Right kidney (tissue), 1 donor: ENCODE data around the gene NPM1.
A peak's percentile ranks its signal among the peaks of the same experiment; 100 is the strongest.
"Not testable (repeated sequence)": the region's sequence is repeated elsewhere in the genome, so short reads cannot be mapped to it uniquely, and the experiment has no call there.

Experiments used
- DNase-seq: peaks from one replicate; pipeline ENCODE4 v3.0.0-alpha.2; 2016

NPM1 gene

GRCh38 chr5:171409164-171410136 is 21.8 kb downstream of the NPM1 start:
- no peak for DNase-seq

DNA sequence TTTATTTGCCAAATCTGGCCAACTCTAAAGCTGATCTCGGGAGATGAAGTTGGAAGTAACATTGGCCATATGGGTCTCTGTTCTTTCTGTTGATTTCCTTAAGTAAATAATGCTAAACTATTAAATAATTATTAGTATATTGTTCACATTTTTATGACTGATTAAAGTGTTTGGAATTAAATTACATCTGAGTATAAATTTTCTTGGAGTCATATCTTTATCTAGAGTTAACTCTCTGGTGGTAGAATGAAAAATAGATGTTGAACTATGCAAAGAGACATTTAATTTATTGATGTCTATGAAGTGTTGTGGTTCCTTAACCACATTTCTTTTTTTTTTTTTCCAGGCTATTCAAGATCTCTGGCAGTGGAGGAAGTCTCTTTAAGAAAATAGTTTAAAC is 22.5 kb downstream of the NPM1 start:
- DNase-seq, result no peak

DNA sequence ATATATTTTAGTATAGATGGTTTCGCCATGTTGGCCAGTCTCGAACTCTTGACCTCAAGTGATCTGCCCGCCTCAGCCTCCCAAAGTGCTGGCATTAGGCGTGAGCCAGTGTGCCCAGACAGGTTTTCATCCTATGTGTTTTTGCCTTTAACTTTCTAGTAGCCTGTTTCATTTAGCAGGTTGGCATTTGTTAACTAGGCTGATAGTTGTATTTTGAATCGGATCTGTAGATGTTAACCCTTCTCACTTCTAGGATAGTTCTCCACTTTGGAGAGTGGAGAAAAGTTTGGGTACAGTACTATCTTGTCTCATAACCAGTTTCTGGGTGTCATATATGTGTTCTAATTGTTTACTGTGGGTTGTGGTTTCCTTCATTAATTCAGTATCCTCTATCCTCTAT is 24.5 kb downstream of the NPM1 start:
- DNase-seq, result no peak

- no peak for DNase-seq
Observed at GRCh38 chr5:171413153-171413910, 25.7 kb downstream of the NPM1 start.

- not testable (repeated sequence) for DNase-seq
Observed at GRCh38 chr5:171413993-171414392, 26.3 kb downstream of the NPM1 start.

- no peak for DNase-seq
Observed at GRCh38 chr5:171415115-171415730, 27.6 kb downstream of the NPM1 start.

GRCh38 chr5:171416160-171417049 is 28.8 kb downstream of the NPM1 start:
- no peak for DNase-seq

DNA sequence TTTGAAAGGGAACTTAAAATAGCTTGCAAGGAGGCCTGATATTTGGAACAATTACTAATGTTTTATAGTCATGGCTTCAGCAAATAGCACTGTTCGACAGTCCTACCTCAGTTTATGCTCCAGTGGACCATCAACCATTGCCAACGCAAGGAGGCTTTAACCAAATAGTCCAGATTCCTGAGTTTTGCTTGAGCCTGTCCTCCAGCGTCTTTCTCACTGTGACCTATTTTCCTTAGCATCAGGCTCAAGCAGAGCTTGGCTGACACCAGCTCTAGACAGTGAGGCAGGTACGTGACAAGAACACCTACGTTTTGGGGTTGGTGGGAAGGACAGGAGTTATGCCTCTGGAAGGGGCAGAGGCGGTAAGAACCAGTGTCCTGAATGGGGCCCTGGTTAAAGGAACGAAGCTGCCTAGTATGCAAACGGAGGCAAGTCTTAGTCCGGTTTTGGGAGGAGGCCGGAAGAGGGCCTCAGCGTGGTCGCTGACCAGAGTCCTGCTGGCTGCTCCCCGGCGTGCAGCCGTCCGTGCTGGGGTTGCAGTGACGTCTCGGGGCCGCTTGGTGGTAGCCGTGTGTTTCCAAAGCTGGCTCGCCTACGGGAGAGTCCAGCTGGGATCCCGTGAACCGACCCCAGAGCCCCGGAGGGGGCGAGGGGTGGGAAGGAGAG is 30.8 kb downstream of the NPM1 start:
- DNase-seq, result peak; percentile 85

GRCh38 chr5:171418982-171419687 is 31.5 kb downstream of the NPM1 start, which contains the start of gene FGF18:
FGF18 (plus strand) TSS chr5:171419647; CDS start chr5:171420200, 553 bp downstream.
- DNase-seq, result peak; percentile 87

- DNase-seq, result peak; percentile 72
Observed at GRCh38 chr5:171419688-171420430, 32.2 kb downstream of the NPM1 start.

DNA sequence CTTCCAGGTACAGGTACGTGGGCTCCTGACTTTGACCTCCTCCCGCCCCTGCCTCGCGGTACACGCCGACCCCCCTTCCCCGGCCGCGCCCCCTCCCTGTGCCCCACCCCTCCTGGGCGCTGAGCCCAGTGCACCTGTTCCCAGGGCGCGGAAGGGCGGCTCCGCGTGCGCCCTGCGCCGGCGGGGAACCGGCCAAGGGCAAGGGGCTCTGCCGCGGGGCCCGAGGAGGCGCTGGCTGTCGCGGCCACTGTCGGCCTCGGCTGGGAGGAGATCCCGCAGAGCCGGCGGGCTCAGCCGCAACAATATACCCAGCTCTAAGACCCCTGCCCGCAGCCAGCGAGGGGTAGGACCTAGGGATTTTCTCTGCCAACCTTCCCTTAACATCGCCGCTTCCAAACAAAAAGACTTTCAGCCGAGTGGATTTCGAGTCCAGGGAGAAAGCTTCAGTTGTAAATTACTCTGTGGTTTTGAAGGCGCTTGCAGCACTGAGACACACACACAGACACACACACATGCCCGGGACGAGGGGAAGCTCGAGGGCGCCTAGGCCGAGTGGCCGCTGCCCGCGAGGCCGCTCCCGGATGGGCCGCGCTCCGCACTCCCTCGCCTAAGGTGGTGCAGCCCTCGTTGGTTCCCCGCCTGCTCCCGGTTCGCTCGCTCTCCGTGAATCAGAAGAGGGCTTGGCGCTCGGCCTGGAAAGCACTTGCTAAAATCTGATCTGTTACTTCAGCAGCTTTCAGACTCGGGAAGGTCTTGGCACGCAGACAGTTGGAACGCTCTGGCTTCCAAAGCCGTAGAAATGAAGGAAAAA is 33.0 kb downstream of the NPM1 start:
- peak; percentile 73 for DNase-seq

DNA sequence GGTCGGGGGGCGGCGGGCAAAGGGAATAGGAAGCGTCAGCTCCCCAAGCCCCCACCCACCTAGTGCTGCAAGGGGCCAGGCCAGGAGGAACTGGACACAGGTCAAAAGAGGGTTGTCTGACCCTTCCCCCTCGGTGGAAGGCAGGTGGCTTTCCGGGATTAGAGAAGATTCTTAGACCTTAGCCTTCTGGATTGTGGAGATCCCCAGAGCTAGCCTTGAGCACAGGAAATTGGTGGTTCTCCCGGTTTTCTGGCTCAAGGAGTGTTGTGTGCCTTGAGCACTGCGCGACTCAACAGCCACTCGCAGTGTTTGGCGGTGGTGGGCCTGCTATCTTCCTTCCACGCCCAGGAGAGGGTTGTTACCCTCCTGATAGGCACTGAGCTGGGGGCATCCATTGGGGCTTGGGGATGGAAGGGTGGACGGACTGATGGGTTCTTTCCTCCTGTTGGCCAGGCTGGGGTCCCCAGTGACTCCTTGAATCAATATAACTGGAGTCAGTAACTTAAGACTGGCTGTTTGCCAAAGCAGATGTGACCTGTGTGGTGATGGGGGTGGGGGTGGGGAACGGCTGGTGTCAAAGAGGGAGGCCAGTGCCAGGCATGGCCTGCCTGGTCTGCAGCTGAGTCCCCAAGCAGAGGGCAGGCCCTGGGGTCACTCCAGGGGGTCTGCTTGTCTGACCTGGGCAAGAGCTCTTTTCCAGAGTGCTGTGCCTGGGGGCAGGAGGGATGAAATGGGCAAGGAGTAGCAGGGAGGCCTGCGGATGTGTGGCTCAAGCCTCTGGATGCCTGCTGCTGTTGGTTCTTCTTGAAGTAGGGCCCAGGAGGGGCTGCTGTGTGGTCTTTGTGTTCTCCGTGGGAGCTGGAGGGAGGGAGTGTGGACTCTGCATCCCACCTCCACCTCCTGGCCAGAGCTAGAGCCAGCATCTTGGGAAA is 33.9 kb downstream of the NPM1 start:
- no peak for DNase-seq

GRCh38 chr5:171422495-171422894 is 34.8 kb downstream of the NPM1 start:
- DNase-seq, result no peak

GRCh38 chr5:171422902-171423663 is 35.4 kb downstream of the NPM1 start:
- peak; percentile 49 for DNase-seq

DNA sequence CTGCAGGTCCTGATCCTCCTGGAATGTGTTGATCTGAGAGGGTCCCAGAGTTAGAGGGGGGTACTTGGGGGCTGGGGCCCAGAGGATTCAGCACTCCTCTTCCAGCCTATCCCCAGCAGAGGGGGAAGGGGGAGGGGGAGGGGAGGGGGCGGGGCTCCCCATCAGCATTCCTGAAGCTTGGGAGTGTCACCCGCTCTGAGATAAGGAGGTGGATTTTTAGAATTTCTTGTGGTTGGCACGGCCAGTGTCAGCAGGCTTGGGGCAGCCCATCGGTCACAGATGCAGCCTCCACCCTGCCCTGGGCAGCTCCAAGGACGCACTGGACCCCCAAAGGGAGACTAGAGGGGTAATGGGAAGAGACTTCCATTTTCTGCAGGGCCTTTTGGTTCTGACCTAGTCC is 37.1 kb downstream of the NPM1 start:
- DNase-seq, result no peak

DNA sequence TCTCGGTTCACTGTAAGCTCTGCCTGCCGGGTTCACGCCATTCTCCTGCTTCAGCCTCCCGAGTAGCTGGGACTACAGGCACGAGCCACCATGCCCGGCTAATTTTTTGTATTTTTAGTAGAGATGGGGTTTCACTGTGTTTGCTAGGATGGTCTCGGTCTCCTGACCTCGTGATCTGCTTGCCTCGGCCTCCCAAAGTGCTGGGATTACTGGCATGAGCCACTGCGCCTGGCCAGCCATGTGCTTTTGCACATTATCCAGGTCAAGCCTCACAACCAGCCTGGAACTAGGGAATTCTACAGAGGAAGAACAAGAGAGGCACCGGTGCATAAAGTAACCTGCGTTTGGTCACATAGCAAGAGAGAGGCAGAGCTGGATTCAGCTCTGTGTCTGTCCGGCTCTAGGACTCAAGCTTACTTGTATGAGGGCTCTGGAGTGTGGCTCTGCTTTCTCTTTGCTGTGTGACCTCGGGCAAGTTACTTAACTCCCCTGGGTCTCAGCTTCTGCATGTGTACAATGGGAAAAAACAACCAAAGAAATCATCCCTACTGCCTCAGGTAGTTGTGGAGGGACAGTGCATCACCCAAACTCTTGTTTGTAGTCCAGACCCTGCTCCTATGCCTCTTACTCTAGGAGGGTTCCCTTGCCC is 38.1 kb downstream of the NPM1 start:
- DNase-seq, result no peak
